GM18505 (cell line): ENCODE measurements around the gene SORT1.

Experiments
- ATAC-seq: cut with Tn5 transposase; IDR thresholded peaks from one replicate; pipeline ENCODE4 v1.9.1; 2021; ENCODE audit not compliant: unreplicated experiment
- POLR2A ChIP-seq: IDR thresholded peaks from 4 replicates; pipeline ENCODE4 v1.6.1; 2011; ENCODE audit warnings: borderline replicate concordance; ENCODE audit not compliant: insufficient read depth, insufficient read length; ENCODE audit errors: extremely low read depth

The SORT1 gene

DNA sequence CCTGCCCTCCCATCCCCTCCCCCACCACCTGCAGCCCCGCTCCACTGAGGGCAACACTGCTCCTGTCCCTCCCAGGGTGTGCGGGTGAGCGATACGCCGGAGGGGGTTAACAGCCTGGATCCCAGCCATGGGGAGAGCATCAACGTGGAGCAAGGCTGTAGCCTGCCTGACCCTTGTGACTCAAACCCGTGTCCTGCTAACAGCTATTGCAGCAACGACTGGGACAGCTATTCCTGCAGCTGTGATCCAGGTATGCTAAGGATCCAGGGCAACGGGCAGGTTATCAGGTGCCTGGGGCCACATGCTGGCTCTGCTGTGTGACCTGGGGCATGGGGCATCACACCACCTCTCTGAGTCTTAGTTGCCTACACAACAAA, 133.4 kb downstream of the SORT1 start:
- no peak for ATAC-seq
- no peak for TF ChIP-seq POLR2A

GRCh38 chr1:109263597-109264378, 133.9 kb downstream of the SORT1 start:
- TF ChIP-seq POLR2A, result no peak
- no peak for ATAC-seq

DNA sequence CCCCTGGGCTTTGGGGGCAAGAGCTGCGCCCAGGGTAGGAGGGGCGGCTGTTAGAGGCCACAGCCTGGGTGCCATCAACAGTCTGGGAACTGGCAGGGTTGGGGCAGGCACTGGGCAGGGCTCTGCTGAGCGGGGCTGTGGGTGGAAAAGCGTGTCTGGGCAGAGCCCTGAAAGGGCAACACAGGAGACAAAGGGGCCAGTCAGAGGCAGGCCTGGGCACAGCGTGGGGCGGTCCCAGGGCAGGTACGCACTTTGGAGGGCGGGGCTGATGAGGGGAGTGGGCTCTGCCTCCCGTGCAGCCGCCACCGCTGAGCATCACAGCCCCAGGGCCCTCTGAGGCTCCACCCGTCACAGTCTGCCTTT, 134.5 kb downstream of the SORT1 start:
- no peak for ATAC-seq
- TF ChIP-seq POLR2A, result no peak

DNA sequence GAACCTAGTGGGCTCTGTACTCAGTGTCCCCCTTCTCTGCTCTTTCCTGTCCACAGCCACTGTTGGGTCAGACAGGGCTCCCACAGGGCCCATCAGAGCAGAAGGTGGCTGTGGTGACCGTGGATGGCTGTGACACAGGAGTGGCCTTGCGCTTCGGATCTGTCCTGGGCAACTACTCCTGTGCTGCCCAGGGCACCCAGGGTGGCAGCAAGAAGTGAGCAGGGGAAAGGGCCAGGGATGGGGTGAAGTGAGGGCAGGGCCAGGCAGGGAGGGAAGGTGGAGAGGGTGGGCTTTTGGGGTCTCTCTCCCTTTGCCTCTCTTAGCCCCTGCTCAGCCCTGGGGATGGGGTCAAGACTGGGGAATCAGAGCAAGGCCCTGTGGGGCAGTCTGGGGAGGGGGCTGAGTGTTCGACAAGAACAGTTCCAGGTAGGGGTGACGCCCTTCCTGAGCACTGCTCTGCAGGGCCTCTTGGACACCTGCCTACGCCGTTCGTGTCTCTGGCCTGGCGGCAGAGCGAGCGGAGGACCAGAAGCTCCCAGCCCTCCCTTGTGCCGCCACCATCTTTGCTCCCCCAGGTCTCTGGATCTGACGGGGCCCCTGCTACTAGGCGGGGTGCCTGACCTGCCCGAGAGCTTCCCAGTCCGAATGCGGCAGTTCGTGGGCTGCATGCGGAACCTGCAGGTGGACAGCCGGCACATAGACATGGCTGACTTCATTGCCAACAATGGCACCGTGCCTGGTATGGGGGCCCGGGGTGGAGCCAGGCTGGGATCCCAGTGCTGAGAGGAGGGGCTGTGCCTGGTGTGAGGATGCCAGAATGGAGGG, 135.3 kb downstream of the SORT1 start:
- TF ChIP-seq POLR2A, result no peak
- no peak for ATAC-seq

- no peak for TF ChIP-seq POLR2A
- no peak for ATAC-seq
Measured at GRCh38 chr1:109261578-109261977, 136.1 kb downstream of the SORT1 start.

DNA sequence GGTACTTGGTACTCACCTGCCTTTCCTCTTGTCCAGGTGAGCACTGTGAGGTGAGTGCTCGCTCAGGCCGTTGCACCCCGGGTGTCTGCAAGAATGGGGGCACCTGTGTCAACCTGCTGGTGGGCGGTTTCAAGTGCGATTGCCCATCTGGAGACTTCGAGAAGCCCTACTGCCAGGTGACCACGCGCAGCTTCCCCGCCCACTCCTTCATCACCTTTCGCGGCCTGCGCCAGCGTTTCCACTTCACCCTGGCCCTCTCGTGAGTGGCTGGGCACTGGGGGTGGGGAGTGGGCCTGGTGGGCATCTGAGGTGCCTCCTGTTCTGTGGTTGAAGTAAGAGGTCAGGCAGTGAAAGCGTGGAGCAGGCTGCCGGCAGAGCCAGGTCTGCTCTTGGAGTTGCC, 136.7 kb downstream of the SORT1 start:
- ATAC-seq, result no peak
- no peak for TF ChIP-seq POLR2A

DNA sequence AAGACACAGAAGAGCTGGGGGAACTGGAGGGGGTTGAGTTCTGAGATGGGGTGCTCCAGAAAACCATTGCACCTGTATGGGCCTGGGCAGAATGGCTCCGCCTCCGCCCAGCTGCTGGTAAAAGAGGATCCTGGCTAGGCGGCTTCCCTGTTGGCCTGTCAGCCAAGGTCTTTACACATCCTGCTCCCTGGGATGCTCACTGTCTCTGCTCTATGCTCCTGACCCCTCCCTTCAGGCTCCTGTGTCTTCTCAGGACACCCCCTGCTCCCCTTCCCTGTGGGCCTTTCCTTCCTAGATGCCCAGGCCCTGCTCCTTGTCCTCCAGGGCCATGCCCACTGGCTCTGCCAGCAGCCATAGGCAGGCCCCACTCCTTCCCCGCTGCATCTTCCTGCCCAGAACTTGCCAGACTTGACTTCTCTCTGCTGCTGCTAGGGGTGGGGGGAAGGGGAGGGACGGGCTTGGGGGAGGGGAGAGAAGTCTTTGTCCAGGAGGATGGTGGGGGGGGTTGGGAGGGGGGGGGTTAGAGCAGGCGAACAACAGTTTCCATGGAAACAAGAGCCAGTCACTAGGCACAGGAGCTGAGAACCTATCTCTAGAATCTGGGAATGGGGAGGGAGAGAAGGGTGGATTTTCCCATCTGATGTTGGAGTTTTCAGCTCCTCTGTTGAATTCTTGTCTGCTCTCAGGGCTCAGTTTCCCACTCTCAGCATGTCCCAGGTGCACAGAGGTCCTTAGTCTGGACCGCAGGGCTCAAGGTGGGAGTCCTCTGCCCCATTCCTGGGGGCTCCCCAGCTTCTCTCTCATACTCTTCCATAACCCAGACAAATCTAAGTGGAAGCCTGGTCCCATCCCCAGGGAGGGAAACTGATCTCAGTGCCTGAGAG, 137.8 kb downstream of the SORT1 start:
- no peak for TF ChIP-seq POLR2A
- no peak for ATAC-seq
